Transverse colon (tissue), 4 donors: ENCODE measurements around the gene MMP2.

ENCODE experiments used
- POLR2A ChIP-seq: fragments of 450-650 bp; IDR thresholded peaks from one replicate; pipeline ENCODE4 v1.6.1; 2016; ENCODE audit warnings: antibody characterized with exemption, mild to moderate bottlenecking, moderate library complexity
- POLR2AphosphoS5 ChIP-seq, 3 donors: sonication (generic); formaldehyde crosslinking; IDR thresholded peaks; one replicate each; pipeline ENCODE4 v1.6.1; 2016; ENCODE audit warnings: antibody characterized with exemption in 3 of 3
- TF ChIP-seq, protein P1 (sequence below), 5 experiments: fragments of 200-600 bp in 3 of 5; fragments of 450-650 bp in 2 of 5; sonication (generic) in 3 of 5; IDR thresholded peaks; 1 replicate in 2 of 5; 2 replicates in 3 of 5; pipeline ENCODE4 v1.5.1; 2016 to 2017; ENCODE audit warnings: antibody characterized with exemption in 5 of 5, inconsistent platforms in 3 of 5, mild to moderate bottlenecking in 2 of 5, moderate library complexity in 1 of 5

DNA sequence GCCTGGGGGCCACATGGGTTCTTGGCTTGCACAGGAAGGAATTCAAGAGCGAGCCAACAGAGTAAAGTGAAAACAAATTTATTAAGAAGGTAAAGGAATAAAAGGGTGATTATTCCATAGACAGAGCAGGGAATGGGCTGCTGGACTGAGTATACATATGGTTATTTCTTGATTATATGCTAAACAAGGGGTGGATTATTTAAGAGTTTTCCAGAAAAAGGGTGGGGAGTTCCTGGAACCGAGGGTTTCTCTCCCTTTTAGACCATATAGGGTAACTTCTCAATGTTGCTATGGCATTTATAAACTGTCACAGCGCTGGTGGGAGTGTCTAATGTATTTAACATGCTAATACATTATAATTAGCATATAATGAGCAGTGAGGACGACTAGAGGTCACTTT lies 2.0 kb downstream of the MMP2 start:
- TF ChIP-seq, protein P1, sequence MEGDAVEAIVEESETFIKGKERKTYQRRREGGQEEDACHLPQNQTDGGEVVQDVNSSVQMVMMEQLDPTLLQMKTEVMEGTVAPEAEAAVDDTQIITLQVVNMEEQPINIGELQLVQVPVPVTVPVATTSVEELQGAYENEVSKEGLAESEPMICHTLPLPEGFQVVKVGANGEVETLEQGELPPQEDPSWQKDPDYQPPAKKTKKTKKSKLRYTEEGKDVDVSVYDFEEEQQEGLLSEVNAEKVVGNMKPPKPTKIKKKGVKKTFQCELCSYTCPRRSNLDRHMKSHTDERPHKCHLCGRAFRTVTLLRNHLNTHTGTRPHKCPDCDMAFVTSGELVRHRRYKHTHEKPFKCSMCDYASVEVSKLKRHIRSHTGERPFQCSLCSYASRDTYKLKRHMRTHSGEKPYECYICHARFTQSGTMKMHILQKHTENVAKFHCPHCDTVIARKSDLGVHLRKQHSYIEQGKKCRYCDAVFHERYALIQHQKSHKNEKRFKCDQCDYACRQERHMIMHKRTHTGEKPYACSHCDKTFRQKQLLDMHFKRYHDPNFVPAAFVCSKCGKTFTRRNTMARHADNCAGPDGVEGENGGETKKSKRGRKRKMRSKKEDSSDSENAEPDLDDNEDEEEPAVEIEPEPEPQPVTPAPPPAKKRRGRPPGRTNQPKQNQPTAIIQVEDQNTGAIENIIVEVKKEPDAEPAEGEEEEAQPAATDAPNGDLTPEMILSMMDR (IDR thresholded peaks at IDR 0.05), result no peak
- no peak for TF ChIP-seq POLR2AphosphoS5 (IDR thresholded peaks at IDR 0.05)
- no peak for TF ChIP-seq POLR2A
